Cerebellar cortex (tissue), 1 donor: ENCODE measurements around the gene KLHL33.
"Not testable (repeated sequence)": the region's sequence is repeated elsewhere in the genome, so short reads cannot be mapped to it uniquely, and the experiment has no call there.

Source experiments
- DNase-seq: peaks from one replicate; pipeline ENCODE4 v3.0.0-alpha.2; 2015; ENCODE audit warnings: low spot score

The KLHL33 gene

GRCh38 chr14:20435582-20436362 is at the start of gene KLHL33:
KLHL33 (minus strand) TSS chr14:20436166; CDS start chr14:20435811, 355 bp downstream.
- no peak for DNase-seq

GRCh38 chr14:20482382-20482781 is 46.4 kb upstream of the KLHL33 start:
- no peak for DNase-seq

GRCh38 chr14:20478894-20479293 is 42.9 kb upstream of the KLHL33 start:
- no peak for DNase-seq

GRCh38 chr14:20477211-20477876 is 41.4 kb upstream of the KLHL33 start:
- DNase-seq = no peak

GRCh38 chr14:20476776-20477175 is 40.8 kb upstream of the KLHL33 start:
- DNase-seq = no peak

- no peak for DNase-seq
Observed at GRCh38 chr14:20472536-20473169, 36.7 kb upstream of the KLHL33 start.

- DNase-seq = no peak
Observed at GRCh38 chr14:20470603-20470901, 34.6 kb upstream of the KLHL33 start.

GRCh38 chr14:20469890-20470602 is 34.1 kb upstream of the KLHL33 start:
- peak; percentile 58 for DNase-seq

- peak; percentile 94 for DNase-seq
Observed at GRCh38 chr14:20469242-20469889, 33.4 kb upstream of the KLHL33 start, which contains the start of gene PNP. PNP (plus strand) TSS chr14:20469406; CDS start chr14:20469525, 119 bp downstream.

- no peak for DNase-seq
Observed at GRCh38 chr14:20468764-20469241, 32.8 kb upstream of the KLHL33 start.

- peak; percentile 100 for DNase-seq
Observed at GRCh38 chr14:20461225-20462141, 25.5 kb upstream of the KLHL33 start, which contains the start of gene PIP4P1. PIP4P1 (minus strand) TSS chr14:20461434; CDS start chr14:20461325, 109 bp downstream.

GRCh38 chr14:20460458-20461224 is 24.7 kb upstream of the KLHL33 start:
- DNase-seq = no peak

- DNase-seq = no peak
Observed at GRCh38 chr14:20458031-20458789, 22.2 kb upstream of the KLHL33 start.

- no peak for DNase-seq
Observed at GRCh38 chr14:20456971-20457370, 21.0 kb upstream of the KLHL33 start.

GRCh38 chr14:20455355-20456300 is 19.7 kb upstream of the KLHL33 start:
- no peak for DNase-seq

GRCh38 chr14:20454516-20455354 is 18.8 kb upstream of the KLHL33 start, which contains the start of the genes APEX1 and OSGEP:
APEX1 (plus strand) TSS chr14:20455226; CDS start chr14:20455646, 420 bp downstream.
OSGEP (minus strand) TSS chr14:20454812; CDS start chr14:20454683, 129 bp downstream.
- peak; percentile 99 for DNase-seq

- DNase-seq = not testable (repeated sequence)
Observed at GRCh38 chr14:20452831-20453230, 16.9 kb upstream of the KLHL33 start.
